ENCODE results near the gene OR5L2.

DNA sequence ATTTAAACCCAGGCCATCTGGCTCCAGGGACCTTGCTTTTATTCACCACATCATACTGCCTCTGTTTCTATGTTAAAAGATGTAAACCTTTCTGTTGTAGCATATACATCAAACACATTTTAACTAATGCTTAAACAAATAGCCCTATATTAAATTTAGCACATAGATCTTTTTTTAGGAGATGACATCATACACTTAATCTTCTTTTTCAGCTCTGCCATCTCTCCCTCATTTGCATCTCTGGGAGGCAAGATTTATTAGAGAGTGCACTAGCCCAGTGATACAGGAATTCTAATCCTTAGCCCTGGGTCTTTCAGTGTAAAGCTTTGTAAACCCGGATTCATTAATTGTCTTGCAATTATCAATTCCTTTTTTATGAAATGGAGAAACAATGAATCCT lies 25.1 kb downstream of the OR5L2 start:
- TF ChIP-seq, protein P1, sequence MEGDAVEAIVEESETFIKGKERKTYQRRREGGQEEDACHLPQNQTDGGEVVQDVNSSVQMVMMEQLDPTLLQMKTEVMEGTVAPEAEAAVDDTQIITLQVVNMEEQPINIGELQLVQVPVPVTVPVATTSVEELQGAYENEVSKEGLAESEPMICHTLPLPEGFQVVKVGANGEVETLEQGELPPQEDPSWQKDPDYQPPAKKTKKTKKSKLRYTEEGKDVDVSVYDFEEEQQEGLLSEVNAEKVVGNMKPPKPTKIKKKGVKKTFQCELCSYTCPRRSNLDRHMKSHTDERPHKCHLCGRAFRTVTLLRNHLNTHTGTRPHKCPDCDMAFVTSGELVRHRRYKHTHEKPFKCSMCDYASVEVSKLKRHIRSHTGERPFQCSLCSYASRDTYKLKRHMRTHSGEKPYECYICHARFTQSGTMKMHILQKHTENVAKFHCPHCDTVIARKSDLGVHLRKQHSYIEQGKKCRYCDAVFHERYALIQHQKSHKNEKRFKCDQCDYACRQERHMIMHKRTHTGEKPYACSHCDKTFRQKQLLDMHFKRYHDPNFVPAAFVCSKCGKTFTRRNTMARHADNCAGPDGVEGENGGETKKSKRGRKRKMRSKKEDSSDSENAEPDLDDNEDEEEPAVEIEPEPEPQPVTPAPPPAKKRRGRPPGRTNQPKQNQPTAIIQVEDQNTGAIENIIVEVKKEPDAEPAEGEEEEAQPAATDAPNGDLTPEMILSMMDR (conservative IDR thresholded peaks at IDR 0.05; ENCODE audit: low read length) = no peak
- TF ChIP-seq EZH2phosphoT487 (IDR thresholded peaks at IDR 0.05; ENCODE audit: borderline replicate concordance) = no peak

Measured in Loucy (cell line).